Bronchial epithelial cell (primary cell): ENCODE measurements around the gene SLC13A5. TPM values are rescaled to one million over a fixed set of nuclear protein-coding genes. Genes with fewer than 3 reads are reported as not detected.

Experiments
- DNase-seq: peaks from one replicate; pipeline ENCODE4 v3.0.0-alpha.2; 2010; ENCODE audit warnings: low read depth
- FAIRE-seq: peaks from 2 replicates; lab custom pipeline; 2011; peaks lifted over from hg19 to GRCh38; lab: Jason Lieb, UNC
- H3K27me3 ChIP-seq: 2 replicates; pipeline ENCODE4 v1.5.1; 2011; ENCODE audit warnings: low read length; ENCODE audit not compliant: control insufficient read depth, insufficient read depth
- H3K36me3 ChIP-seq: 2 replicates; pipeline ENCODE4 v1.5.1; 2011; ENCODE audit warnings: low read length; ENCODE audit not compliant: control insufficient read depth, insufficient read depth
- H3K4me3 ChIP-seq: 2 replicates; pipeline ENCODE4 v1.5.1; 2011; ENCODE audit warnings: mild to moderate bottlenecking, low read depth, low read length, control low read depth
- total RNA-seq: library from RNA; depleted of rRNA; stranded (reverse); fragments of >200 nt; gene quantifications from 2 replicates; pipeline ENCODE4 v1.2.1, GENCODE V29; 2014
- TF ChIP-seq, protein P1 (sequence below): IDR thresholded peaks from 2 replicates; pipeline ENCODE4 v1.5.1; 2011; ENCODE audit warnings: mild to moderate bottlenecking, moderate library complexity, low read length, control low read depth, inconsistent platforms; ENCODE audit not compliant: insufficient read depth, severe bottlenecking

SLC13A5 gene
- total RNA-seq, 1 donor from 2014 or later: 0.53 TPM

GRCh38 chr17:6639586-6640535 is 73.3 kb downstream of the SLC13A5 start:
- Histone ChIP-seq H3K27me3 (no peaks in the 10 kb centered on the region), H3K36me3 (peaks cover 2% of the 10 kb centered on the region), H3K4me3 (peak overlapping the region; percentile 89)
- TF ChIP-seq, protein P1, sequence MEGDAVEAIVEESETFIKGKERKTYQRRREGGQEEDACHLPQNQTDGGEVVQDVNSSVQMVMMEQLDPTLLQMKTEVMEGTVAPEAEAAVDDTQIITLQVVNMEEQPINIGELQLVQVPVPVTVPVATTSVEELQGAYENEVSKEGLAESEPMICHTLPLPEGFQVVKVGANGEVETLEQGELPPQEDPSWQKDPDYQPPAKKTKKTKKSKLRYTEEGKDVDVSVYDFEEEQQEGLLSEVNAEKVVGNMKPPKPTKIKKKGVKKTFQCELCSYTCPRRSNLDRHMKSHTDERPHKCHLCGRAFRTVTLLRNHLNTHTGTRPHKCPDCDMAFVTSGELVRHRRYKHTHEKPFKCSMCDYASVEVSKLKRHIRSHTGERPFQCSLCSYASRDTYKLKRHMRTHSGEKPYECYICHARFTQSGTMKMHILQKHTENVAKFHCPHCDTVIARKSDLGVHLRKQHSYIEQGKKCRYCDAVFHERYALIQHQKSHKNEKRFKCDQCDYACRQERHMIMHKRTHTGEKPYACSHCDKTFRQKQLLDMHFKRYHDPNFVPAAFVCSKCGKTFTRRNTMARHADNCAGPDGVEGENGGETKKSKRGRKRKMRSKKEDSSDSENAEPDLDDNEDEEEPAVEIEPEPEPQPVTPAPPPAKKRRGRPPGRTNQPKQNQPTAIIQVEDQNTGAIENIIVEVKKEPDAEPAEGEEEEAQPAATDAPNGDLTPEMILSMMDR: no peak
- no peak for FAIRE-seq
- no peak for DNase-seq

DNA sequence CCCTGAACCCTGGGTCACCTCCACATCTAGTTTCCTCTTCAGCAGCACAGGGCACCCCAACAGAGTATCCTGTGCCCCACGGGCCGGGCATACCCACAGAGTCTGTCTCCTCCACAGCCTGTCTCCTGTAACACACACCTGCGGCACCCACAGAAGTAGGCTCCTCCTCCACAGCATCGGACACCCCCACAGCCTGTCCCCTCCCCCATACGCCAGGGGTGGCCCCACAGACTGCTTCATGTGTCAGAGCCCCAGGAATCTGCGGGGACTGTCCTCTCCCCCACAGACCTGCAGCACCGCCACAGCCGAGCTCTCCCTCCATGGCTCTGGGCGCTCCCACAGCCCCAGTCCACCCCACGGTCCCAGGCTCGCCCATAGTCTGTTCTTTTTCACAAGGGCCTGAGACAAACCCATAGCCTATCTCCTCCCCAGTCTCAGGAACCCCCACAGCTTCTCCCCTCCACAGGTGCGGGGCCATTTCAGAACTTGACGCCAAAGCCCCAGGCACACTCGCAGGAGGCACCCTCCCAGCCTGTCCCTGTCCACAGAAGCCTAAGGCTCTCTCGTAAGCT is 74.1 kb downstream of the SLC13A5 start:
- Histone ChIP-seq H3K4me3 (peak overlapping the region; percentile 89), H3K36me3 (peaks cover 4% of the 10 kb centered on the region), H3K27me3 (no peaks in the 10 kb centered on the region)
- DNase-seq: no peak
- TF ChIP-seq, protein P1: no peak
- no peak for FAIRE-seq

DNA sequence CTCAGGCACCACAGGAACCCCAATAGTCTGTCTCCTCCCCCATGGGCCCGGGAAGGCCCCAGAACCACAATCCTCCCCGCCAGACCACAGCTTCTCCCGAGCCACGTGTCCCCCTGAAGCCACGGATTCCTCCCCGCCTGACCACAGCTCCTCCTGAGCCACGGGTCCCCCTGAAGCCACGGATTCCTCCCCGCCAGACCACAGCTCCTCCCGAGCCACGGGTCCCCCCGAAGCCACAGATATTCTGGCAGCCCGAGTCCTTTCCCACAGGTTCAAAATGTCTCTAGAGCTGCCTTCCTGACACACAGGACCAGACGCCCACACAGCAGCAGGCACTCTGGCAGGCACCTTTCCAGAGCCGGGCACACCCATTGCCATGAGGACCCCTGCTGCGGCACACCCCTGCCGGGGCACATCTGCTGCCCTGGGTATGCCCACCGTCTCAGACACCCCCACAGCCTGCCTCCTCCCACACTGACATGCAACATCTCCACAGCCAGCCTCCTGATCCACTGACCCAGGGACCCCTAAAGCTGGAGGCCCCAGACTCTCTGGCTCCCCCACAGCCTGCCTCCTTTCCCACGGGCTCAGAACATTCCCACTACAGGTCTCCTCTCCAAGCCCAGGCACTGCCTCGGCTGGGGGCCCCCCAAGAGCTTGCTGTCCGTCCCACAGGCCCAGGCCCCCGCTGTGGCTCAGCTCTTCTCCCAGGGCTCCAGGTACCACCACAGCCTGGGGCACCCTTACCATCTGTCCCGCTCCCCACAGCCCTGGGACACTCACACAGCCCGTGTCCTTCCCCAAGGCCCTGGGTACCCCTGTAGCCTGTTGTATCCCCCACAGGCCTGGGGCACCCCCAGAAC is 74.9 kb downstream of the SLC13A5 start:
- no peak for FAIRE-seq
- H3K36me3 ChIP-seq: peaks cover 5% of the 10 kb centered on the region
- no peaks in the 10 kb centered on the region for H3K27me3 ChIP-seq
- TF ChIP-seq, protein P1: no peak
- H3K4me3 ChIP-seq: no peak overlapping the region
- no peak for DNase-seq

DNA sequence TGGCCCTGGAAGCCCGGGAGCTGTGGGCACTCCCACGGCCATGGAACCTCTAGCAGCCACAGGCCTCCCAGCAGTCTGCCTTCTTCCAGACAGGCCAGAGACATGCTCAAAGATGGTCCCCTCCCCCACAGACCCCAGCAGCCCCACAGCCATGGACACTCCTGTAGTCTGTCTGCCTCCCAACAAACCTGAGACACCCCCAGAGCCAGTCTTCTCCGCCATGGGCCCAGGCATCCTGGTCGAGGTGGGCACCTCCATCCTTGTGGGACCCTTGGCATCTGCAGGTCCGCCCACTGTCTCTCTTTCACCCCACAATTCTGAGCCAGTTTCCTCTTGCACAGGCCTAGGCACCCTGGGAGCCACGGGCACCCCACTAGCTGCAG is 75.7 kb downstream of the SLC13A5 start:
- DNase-seq (no peak), FAIRE-seq (no peak)
- Histone ChIP-seq H3K27me3 (no peaks in the 10 kb centered on the region), H3K36me3 (peaks cover 9% of the 10 kb centered on the region), H3K4me3 (no peak overlapping the region)
- TF ChIP-seq, protein P1: no peak

GRCh38 chr17:6636616-6637457 is 76.3 kb downstream of the SLC13A5 start:
- no peak overlapping the region for H3K4me3 ChIP-seq
- H3K36me3 ChIP-seq: peaks cover 8% of the 10 kb centered on the region
- TF ChIP-seq, protein P1: no peak
- DNase-seq (no peak), FAIRE-seq (no peak)
- H3K27me3 ChIP-seq: no peaks in the 10 kb centered on the region
